ENCODE data around the gene AHCYL1.

The AHCYL1 gene

GRCh38 chr1:110006516-110006915, 22.0 kb downstream of the AHCYL1 start:
- TF ChIP-seq ZNF274 (IDR thresholded peaks at IDR 0.05; ENCODE audit: low read depth, low read length) (no peak), YY1 (IDR thresholded peaks at IDR 0.05; ENCODE audit: insufficient read depth, insufficient read length) (no peak), SUZ12 (IDR thresholded peaks at IDR 0.05; ENCODE audit: extremely low read depth, insufficient read depth, insufficient read length) (no peak)
- H3K4me3 ChIP-seq (ENCODE audit: insufficient read length, low read depth): no peak overlapping the region

GRCh38 chr1:110007046-110007830, 22.7 kb downstream of the AHCYL1 start:
- TF ChIP-seq ZNF274 (IDR thresholded peaks at IDR 0.05; ENCODE audit: low read depth, low read length) (no peak), YY1 (IDR thresholded peaks at IDR 0.05; ENCODE audit: insufficient read depth, insufficient read length) (no peak), SUZ12 (IDR thresholded peaks at IDR 0.05; ENCODE audit: extremely low read depth, insufficient read depth, insufficient read length) (no peak)
- H3K36me3 ChIP-seq (ENCODE audit: insufficient read depth, insufficient read length, low read length): peaks cover 48% of the 10 kb centered on the region
- H3K27me3 ChIP-seq (ENCODE audit: insufficient read depth, insufficient read length): no peaks in the 10 kb centered on the region
- no peaks in the 10 kb centered on the region for H3K9me3 ChIP-seq (ENCODE audit: insufficient read depth, low read length)
- no peak for DNase-seq (ENCODE audit: low read depth, low spot score)
- peaks cover 2% of the 10 kb centered on the region for H3K4me1 ChIP-seq (ENCODE audit: insufficient read depth, insufficient read length)
- H3K4me3 ChIP-seq (ENCODE audit: insufficient read length, low read depth): no peak overlapping the region
- no peak overlapping the region for H3K9ac ChIP-seq (ENCODE audit: insufficient read length, low read depth)

More at GRCh38 chr1:110006516-110006915, 22.0 kb downstream of the AHCYL1 start:
- DNase-seq (ENCODE audit: low read depth, low spot score): no peak
- Histone ChIP-seq H3K27me3 (ENCODE audit: insufficient read depth, insufficient read length) (no peaks in the 10 kb centered on the region), H3K36me3 (ENCODE audit: insufficient read depth, insufficient read length, low read length) (peaks cover 43% of the 10 kb centered on the region), H3K9me3 (ENCODE audit: insufficient read depth, low read length) (no peaks in the 10 kb centered on the region), H3K9ac (ENCODE audit: insufficient read length, low read depth) (no peak overlapping the region), H3K4me1 (ENCODE audit: insufficient read depth, insufficient read length) (peaks cover 2% of the 10 kb centered on the region)

GRCh38 chr1:110008971-110009565, 24.5 kb downstream of the AHCYL1 start:
- DNase-seq (ENCODE audit: low read depth, low spot score): no peak
- Histone ChIP-seq H3K4me3 (ENCODE audit: insufficient read length, low read depth) (no peak overlapping the region), H3K27me3 (ENCODE audit: insufficient read depth, insufficient read length) (no peaks in the 10 kb centered on the region), H3K9me3 (ENCODE audit: insufficient read depth, low read length) (no peaks in the 10 kb centered on the region), H3K4me1 (ENCODE audit: insufficient read depth, insufficient read length) (peaks cover 2% of the 10 kb centered on the region), H3K36me3 (ENCODE audit: insufficient read depth, insufficient read length, low read length) (peaks cover 62% of the 10 kb centered on the region), H3K9ac (ENCODE audit: insufficient read length, low read depth) (no peak overlapping the region)
- TF ChIP-seq SUZ12 (IDR thresholded peaks at IDR 0.05; ENCODE audit: extremely low read depth, insufficient read depth, insufficient read length) (no peak), YY1 (IDR thresholded peaks at IDR 0.05; ENCODE audit: insufficient read depth, insufficient read length) (no peak), ZNF274 (IDR thresholded peaks at IDR 0.05; ENCODE audit: low read depth, low read length) (no peak)

GRCh38 chr1:110011527-110012041, 27.0 kb downstream of the AHCYL1 start:
- no peak overlapping the region for H3K9ac ChIP-seq (ENCODE audit: insufficient read length, low read depth)
- no peaks in the 10 kb centered on the region for H3K27me3 ChIP-seq (ENCODE audit: insufficient read depth, insufficient read length)
- H3K9me3 ChIP-seq (ENCODE audit: insufficient read depth, low read length): no peaks in the 10 kb centered on the region
- no peaks in the 10 kb centered on the region for H3K4me1 ChIP-seq (ENCODE audit: insufficient read depth, insufficient read length)
- no peak for TF ChIP-seq YY1 (IDR thresholded peaks at IDR 0.05; ENCODE audit: insufficient read depth, insufficient read length)
- no peak for TF ChIP-seq SUZ12 (IDR thresholded peaks at IDR 0.05; ENCODE audit: extremely low read depth, insufficient read depth, insufficient read length)
- TF ChIP-seq ZNF274 (IDR thresholded peaks at IDR 0.05; ENCODE audit: low read depth, low read length): no peak
- peak; percentile 40 for DNase-seq (ENCODE audit: low read depth, low spot score)
- H3K4me3 ChIP-seq (ENCODE audit: insufficient read length, low read depth): no peak overlapping the region
- peaks cover 85% of the 10 kb centered on the region for H3K36me3 ChIP-seq (ENCODE audit: insufficient read depth, insufficient read length, low read length)

- H3K9ac ChIP-seq (ENCODE audit: insufficient read length, low read depth): no peak overlapping the region
- H3K4me3 ChIP-seq (ENCODE audit: insufficient read length, low read depth): no peak overlapping the region
- no peaks in the 10 kb centered on the region for H3K27me3 ChIP-seq (ENCODE audit: insufficient read depth, insufficient read length)
- no peaks in the 10 kb centered on the region for H3K4me1 ChIP-seq (ENCODE audit: insufficient read depth, insufficient read length)
- H3K9me3 ChIP-seq (ENCODE audit: insufficient read depth, low read length): no peaks in the 10 kb centered on the region
- DNase-seq (ENCODE audit: low read depth, low spot score): no peak
- peaks cover 86% of the 10 kb centered on the region for H3K36me3 ChIP-seq (ENCODE audit: insufficient read depth, insufficient read length, low read length)
- TF ChIP-seq SUZ12 (IDR thresholded peaks at IDR 0.05; ENCODE audit: extremely low read depth, insufficient read depth, insufficient read length): no peak
- TF ChIP-seq ZNF274 (IDR thresholded peaks at IDR 0.05; ENCODE audit: low read depth, low read length): no peak
- no peak for TF ChIP-seq YY1 (IDR thresholded peaks at IDR 0.05; ENCODE audit: insufficient read depth, insufficient read length)
Measured at GRCh38 chr1:110012100-110012780, 27.7 kb downstream of the AHCYL1 start.

- TF ChIP-seq ZNF274 (IDR thresholded peaks at IDR 0.05; ENCODE audit: low read depth, low read length) (no peak), SUZ12 (IDR thresholded peaks at IDR 0.05; ENCODE audit: extremely low read depth, insufficient read depth, insufficient read length) (no peak), YY1 (IDR thresholded peaks at IDR 0.05; ENCODE audit: insufficient read depth, insufficient read length) (no peak)
- DNase-seq (ENCODE audit: low read depth, low spot score): no peak
- no peaks in the 10 kb centered on the region for H3K27me3 ChIP-seq (ENCODE audit: insufficient read depth, insufficient read length)
- H3K36me3 ChIP-seq (ENCODE audit: insufficient read depth, insufficient read length, low read length): peaks cover 96% of the 10 kb centered on the region
- H3K4me3 ChIP-seq (ENCODE audit: insufficient read length, low read depth): no peak overlapping the region
- H3K9me3 ChIP-seq (ENCODE audit: insufficient read depth, low read length): no peaks in the 10 kb centered on the region
- H3K4me1 ChIP-seq (ENCODE audit: insufficient read depth, insufficient read length): no peaks in the 10 kb centered on the region
- H3K9ac ChIP-seq (ENCODE audit: insufficient read length, low read depth): no peak overlapping the region
Measured at GRCh38 chr1:110017792-110018191, 33.2 kb downstream of the AHCYL1 start.

GRCh38 chr1:110018396-110018795, 33.8 kb downstream of the AHCYL1 start:
- H3K36me3 ChIP-seq (ENCODE audit: insufficient read depth, insufficient read length, low read length): peaks cover 96% of the 10 kb centered on the region
- no peak for TF ChIP-seq ZNF274 (IDR thresholded peaks at IDR 0.05; ENCODE audit: low read depth, low read length)
- no peak for TF ChIP-seq SUZ12 (IDR thresholded peaks at IDR 0.05; ENCODE audit: extremely low read depth, insufficient read depth, insufficient read length)
- TF ChIP-seq YY1 (IDR thresholded peaks at IDR 0.05; ENCODE audit: insufficient read depth, insufficient read length): no peak

More at GRCh38 chr1:110018396-110018795, 33.8 kb downstream of the AHCYL1 start:
- Histone ChIP-seq H3K4me1 (ENCODE audit: insufficient read depth, insufficient read length) (no peaks in the 10 kb centered on the region), H3K27me3 (ENCODE audit: insufficient read depth, insufficient read length) (no peaks in the 10 kb centered on the region), H3K9ac (ENCODE audit: insufficient read length, low read depth) (no peak overlapping the region), H3K9me3 (ENCODE audit: insufficient read depth, low read length) (no peaks in the 10 kb centered on the region), H3K4me3 (ENCODE audit: insufficient read length, low read depth) (no peak overlapping the region)
- DNase-seq (ENCODE audit: low read depth, low spot score): no peak
